GM10266 (cell line): Measurements from ENCODE around the gene SPSB1.

Experiments
- DNase-seq: peaks from one replicate; pipeline ENCODE4 v3.0.0; 2012; ENCODE audit errors: extremely low spot score
- CTCF ChIP-seq: IDR thresholded peaks from 2 replicates; pipeline ENCODE4 v1.5.1; 2012; ENCODE audit warnings: mild to moderate bottlenecking, low read depth; ENCODE audit not compliant: control insufficient read depth, insufficient read depth; ENCODE audit errors: missing control alignments

SPSB1 gene

GRCh38 chr1:9292361-9293240 is at the start of gene SPSB1:
Gene SPSB1, plus strand, starts transcription at chr1:9292894. Its CDS starts 62,998 bp downstream, at chr1:9355892.
- TF ChIP-seq CTCF, result no peak
- peak; percentile 84 for DNase-seq

- no peak for DNase-seq
- no peak for TF ChIP-seq CTCF
Measured at GRCh38 chr1:9243066-9243739, 49.5 kb upstream of the SPSB1 start.

GRCh38 chr1:9244501-9245229 is 48.0 kb upstream of the SPSB1 start:
- TF ChIP-seq CTCF, result no peak
- DNase-seq, result no peak

GRCh38 chr1:9245230-9245619 is 47.5 kb upstream of the SPSB1 start:
- no peak for DNase-seq
- no peak for TF ChIP-seq CTCF

- TF ChIP-seq CTCF, result no peak
- no peak for DNase-seq
Measured at GRCh38 chr1:9245661-9246060, 47.0 kb upstream of the SPSB1 start.

- no peak for DNase-seq
- no peak for TF ChIP-seq CTCF
Measured at GRCh38 chr1:9246215-9246614, 46.5 kb upstream of the SPSB1 start.
